Measurements from ENCODE around the gene TBPL1. TPM values are rescaled to one million over a fixed set of nuclear protein-coding genes. Genes with fewer than 3 reads are reported as not detected.
A peak's percentile ranks its signal among the peaks of the same experiment; 100 is the strongest.
"Not testable (repeated sequence)": the region's sequence is repeated elsewhere in the genome, so short reads cannot be mapped to it uniquely, and the experiment has no call there.

The TBPL1 gene
- total and polyA plus RNA-seq, 12 donors = 9.0 to 18.9 (median 14.4) TPM

- Histone ChIP-seq H3K27ac (no peak overlapping the region), H3K27me3 (peaks cover 0 to 22% (median 3%) of the 10 kb centered on the region in 7 donors), H3K4me1 (no peaks in the 10 kb centered on the region), H3K36me3 (no peaks in the 10 kb centered on the region), H3K9me3 (no peaks in the 10 kb centered on the region), H3K4me3 (no peak overlapping the region)
- TF ChIP-seq, protein P1, sequence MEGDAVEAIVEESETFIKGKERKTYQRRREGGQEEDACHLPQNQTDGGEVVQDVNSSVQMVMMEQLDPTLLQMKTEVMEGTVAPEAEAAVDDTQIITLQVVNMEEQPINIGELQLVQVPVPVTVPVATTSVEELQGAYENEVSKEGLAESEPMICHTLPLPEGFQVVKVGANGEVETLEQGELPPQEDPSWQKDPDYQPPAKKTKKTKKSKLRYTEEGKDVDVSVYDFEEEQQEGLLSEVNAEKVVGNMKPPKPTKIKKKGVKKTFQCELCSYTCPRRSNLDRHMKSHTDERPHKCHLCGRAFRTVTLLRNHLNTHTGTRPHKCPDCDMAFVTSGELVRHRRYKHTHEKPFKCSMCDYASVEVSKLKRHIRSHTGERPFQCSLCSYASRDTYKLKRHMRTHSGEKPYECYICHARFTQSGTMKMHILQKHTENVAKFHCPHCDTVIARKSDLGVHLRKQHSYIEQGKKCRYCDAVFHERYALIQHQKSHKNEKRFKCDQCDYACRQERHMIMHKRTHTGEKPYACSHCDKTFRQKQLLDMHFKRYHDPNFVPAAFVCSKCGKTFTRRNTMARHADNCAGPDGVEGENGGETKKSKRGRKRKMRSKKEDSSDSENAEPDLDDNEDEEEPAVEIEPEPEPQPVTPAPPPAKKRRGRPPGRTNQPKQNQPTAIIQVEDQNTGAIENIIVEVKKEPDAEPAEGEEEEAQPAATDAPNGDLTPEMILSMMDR (IDR thresholded peaks at IDR 0.05) = peak; percentile 69 to 93 (median 87)
- DNase-seq = peak in 1 of 2 donors; percentile 75
- ATAC-seq = peak; percentile 79 to 93 (median 91)
- WGBS, 2 donors = 15 to 18% methylated on average over 6 of the region's 6 CpGs
- intact Hi-C loops (cut with DNase I) = loop anchor here (1.0 to 10.0 kb wide), 10 partner anchors 51 to 175 kb away; no protein-coding TSS in a partner anchor
Measured at GRCh38 chr6:133923938-133924593, 29.0 kb upstream of the TBPL1 start.

DNA sequence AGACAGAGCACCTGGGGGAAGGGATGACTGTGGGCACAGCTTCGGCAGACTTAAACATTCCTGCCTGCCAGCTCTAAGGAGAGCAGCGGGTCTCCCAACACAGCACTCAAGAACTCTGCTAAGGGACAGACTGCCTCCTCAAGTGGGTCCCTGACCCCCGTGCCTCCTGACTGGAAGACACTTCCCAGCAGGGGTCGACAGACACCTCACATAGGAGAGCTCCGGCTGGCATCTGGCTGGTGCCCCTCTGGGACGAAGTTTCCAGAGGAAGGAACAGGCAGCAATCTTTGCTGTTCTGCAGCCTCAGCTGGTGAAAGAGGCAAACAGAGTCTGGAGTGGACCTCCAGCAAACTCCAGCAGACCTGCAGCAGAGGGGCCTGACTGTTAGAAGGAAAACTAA is 21.8 kb upstream of the TBPL1 start:
- H3K36me3 ChIP-seq; H3K4me1 ChIP-seq; H3K4me3 ChIP-seq; DNase-seq; H3K27ac ChIP-seq; ATAC-seq; intact Hi-C loops (cut with DNase I): not testable (repeated sequence)
- H3K9me3 ChIP-seq = peaks cover 0 to 23% (median 0%) of the 10 kb centered on the region in 11 donors
- H3K27me3 ChIP-seq = peaks cover 0 to 19% (median 0%) of the 10 kb centered on the region in 7 donors
- WGBS, 2 donors = 62 to 69% methylated on average over 6 of the region's 6 CpGs

GRCh38 chr6:133936352-133936751 is 16.7 kb upstream of the TBPL1 start:
- H3K27ac ChIP-seq; H3K4me3 ChIP-seq; H3K36me3 ChIP-seq; H3K27me3 ChIP-seq; ATAC-seq; DNase-seq; intact Hi-C loops (cut with DNase I); H3K4me1 ChIP-seq: not testable (repeated sequence)
- peaks cover 0 to 26% (median 0%) of the 10 kb centered on the region in 11 donors for H3K9me3 ChIP-seq
- 94% methylated on average over 3 of the region's 3 CpGs for WGBS, 2 donors

DNA sequence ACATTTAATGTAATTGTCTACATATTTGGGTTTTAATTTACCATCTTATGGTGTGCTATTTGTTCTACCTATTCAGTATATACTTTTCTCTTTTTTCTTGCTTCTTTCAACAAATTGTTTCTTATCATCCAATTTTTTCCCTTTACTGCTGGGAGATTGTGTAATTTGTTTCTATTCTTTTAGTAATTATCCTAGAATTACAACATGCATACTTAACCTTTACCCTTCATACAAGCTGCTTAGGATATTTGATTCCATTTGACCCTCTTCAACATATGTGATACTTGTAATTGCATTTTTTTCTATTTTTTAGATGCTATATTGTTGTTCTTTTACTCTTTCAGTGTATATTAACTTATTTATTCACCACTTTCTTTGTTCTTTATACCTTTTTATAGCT is 15.1 kb upstream of the TBPL1 start:
- H3K4me1 ChIP-seq = no peaks in the 10 kb centered on the region
- H3K27me3 ChIP-seq = peaks cover 0 to 8% (median 0%) of the 10 kb centered on the region in 7 donors
- ATAC-seq (no peak), DNase-seq (no peak)
- H3K9me3 ChIP-seq = peaks cover 0 to 24% (median 0%) of the 10 kb centered on the region in 11 donors
- TF ChIP-seq, protein P1 (IDR thresholded peaks at IDR 0.05) = no peak
- H3K36me3 ChIP-seq = no peaks in the 10 kb centered on the region
- H3K4me3 ChIP-seq = no peak overlapping the region
- H3K27ac ChIP-seq = no peak overlapping the region
- intact Hi-C loops (cut with DNase I) = no loop called here

GRCh38 chr6:133938533-133938932 is 14.5 kb upstream of the TBPL1 start:
- TF ChIP-seq, protein P1 (IDR thresholded peaks at IDR 0.05) = no peak
- intact Hi-C loops (cut with DNase I) = no loop called here
- no peaks in the 10 kb centered on the region for H3K36me3 ChIP-seq
- ATAC-seq = no peak
- H3K27me3 ChIP-seq = peaks cover 0 to 8% (median 0%) of the 10 kb centered on the region in 7 donors
- no peak for DNase-seq
- H3K4me1 ChIP-seq = no peaks in the 10 kb centered on the region
- peaks cover 0 to 18% (median 0%) of the 10 kb centered on the region in 11 donors for H3K9me3 ChIP-seq
- no peak overlapping the region for H3K4me3 ChIP-seq
- 84 to 94% methylated on average over 1 of the region's 1 CpG for WGBS, 2 donors
- H3K27ac ChIP-seq = no peak overlapping the region

Measured in heart right ventricle (tissue), 16 donors.